GM12878 (cell line): Measurements from ENCODE around the gene EPM2AIP1. TPM values are rescaled to one million over a fixed set of nuclear protein-coding genes. Genes with fewer than 3 reads are reported as not detected.

ENCODE experiments used
- ATAC-seq: fragments of 200-7000 bp; cut with Tn5 transposase; 3 replicates; pipeline ENCODE4 v1.9.1; 2020; ENCODE audit warnings: mild to moderate bottlenecking, moderate library complexity
- BruUV-seq: library from RNA; stranded (reverse); fragments of 400-500 nt; replicated peaks from 2 replicates; lab custom pipeline; 2021; lab: Mats Ljungman, UMichigan
- CTCF ChIA-PET: fragments of 300-600 bp; sonication (Branson Sonifier 250); formaldehyde crosslinking; extraction: SDS; loops from one replicate; lab custom pipeline; 2021; ENCODE audit warnings: inconsistent platforms; lab: Yijun Ruan, JAX
- POLR2A ChIA-PET: fragments of 350-600 bp; formaldehyde crosslinking; extraction: SDS; loops from one replicate; lab custom pipeline; 2021; ENCODE audit warnings: inconsistent platforms; lab: Charles Lee
- RAD21 ChIA-PET: fragments of 300-600 bp; sonication (Branson Sonifier 250); formaldehyde crosslinking; loops from one replicate; lab custom pipeline; 2023; ENCODE audit warnings: antibody characterized with exemption; ENCODE audit not compliant: unreplicated experiment; lab: Charles Lee
- SMC1A ChIA-PET: fragments of 300-600 bp; sonication (Branson Sonifier 250); formaldehyde crosslinking; loops from one replicate; lab custom pipeline; 2023; ENCODE audit not compliant: unreplicated experiment, uncharacterized antibody; lab: Charles Lee
- DNase-seq: peaks from one replicate; pipeline ENCODE4 v3.0.0-alpha.2; 2011; ENCODE audit warnings: low read depth, low spot score
- FAIRE-seq: peaks from 3 replicates; lab custom pipeline; 2011; peaks lifted over from hg19 to GRCh38; lab: Jason Lieb, UNC
- H2AFZ ChIP-seq: 2 replicates; pipeline ENCODE4 v1.6.0; 2011; ENCODE audit warnings: low read depth, low read length, control low read depth; ENCODE audit not compliant: control insufficient read depth
- H3K27ac ChIP-seq: 2 replicates; pipeline ENCODE4 v1.5.1; 2011; ENCODE audit warnings: control low read depth; ENCODE audit not compliant: control insufficient read depth, insufficient read depth
- H3K27me3 ChIP-seq, 2 experiments: replicated peaks in 1 of 2; 2 replicates each; pipeline versions ENCODE4 v1.6.0 to v1.6.1; 2011; ENCODE audit warnings: low read length in 1 of 2; ENCODE audit not compliant: control insufficient read depth in 2 of 2, insufficient read depth in 2 of 2
- H3K36me3 ChIP-seq, 2 experiments: 2 replicates each; pipeline ENCODE4 v1.5.1; 2011; ENCODE audit warnings: low read length in 1 of 2; ENCODE audit not compliant: control insufficient read depth in 2 of 2, insufficient read depth in 2 of 2
- H3K4me1 ChIP-seq: 2 replicates; pipeline ENCODE4 v1.6.1; 2011; ENCODE audit warnings: mild to moderate bottlenecking, low read length, moderate library complexity, mixed read lengths; ENCODE audit not compliant: control insufficient read depth, insufficient read depth
- H3K4me2 ChIP-seq: 2 replicates; pipeline ENCODE4 v1.6.0; 2011; ENCODE audit warnings: control low read depth; ENCODE audit not compliant: control insufficient read depth, insufficient read depth
- H3K4me3 ChIP-seq: fragments of 200-600 bp; sonication (generic); 2 replicates; pipeline ENCODE4 v1.5.1; 2016
- H3K79me2 ChIP-seq: 2 replicates; pipeline ENCODE4 v1.6.0; 2011; ENCODE audit warnings: low read length; ENCODE audit not compliant: control insufficient read depth, insufficient read depth
- H3K9ac ChIP-seq: 2 replicates; pipeline ENCODE4 v1.8.0; 2011; ENCODE audit warnings: low read length, control low read depth, mixed read lengths; ENCODE audit not compliant: control insufficient read depth, insufficient read depth
- H3K9me3 ChIP-seq: replicated peaks from 3 replicates; pipeline ENCODE4 v1.5.1; 2011; ENCODE audit warnings: mild to moderate bottlenecking, low read length; ENCODE audit not compliant: control insufficient read depth, insufficient read depth
- H4K20me1 ChIP-seq: 2 replicates; pipeline ENCODE4 v1.6.0; 2011; ENCODE audit not compliant: control insufficient read depth, insufficient read depth
- ASH2L ChIP-seq: fragments of 300-600, 200-600 bp; sonication (generic); IDR thresholded peaks from 2 replicates; pipeline ENCODE4 v1.6.1; 2017; ENCODE audit warnings: low read depth, mild to moderate bottlenecking, borderline replicate concordance
- BCL11A ChIP-seq: IDR thresholded peaks from 2 replicates; pipeline ENCODE4 v1.6.1; 2011; ENCODE audit warnings: low read depth, low read length
- HCFC1 ChIP-seq: fragments of 150-350 bp; IDR thresholded peaks from 2 replicates; pipeline ENCODE4 v1.6.1; 2014; ENCODE audit warnings: low read length
- IKZF1 ChIP-seq: fragments of 450-650 bp; conservative IDR thresholded peaks from 2 replicates; pipeline ENCODE4 v1.6.1; 2017; ENCODE audit warnings: antibody characterized with exemption, mild to moderate bottlenecking
- MTA3 ChIP-seq: IDR thresholded peaks from 2 replicates; pipeline ENCODE4 v1.6.1; 2012; ENCODE audit warnings: low read length, inconsistent platforms, borderline replicate concordance
- MYC ChIP-seq: IDR thresholded peaks from 2 replicates; pipeline ENCODE4 v1.6.1; 2011; ENCODE audit warnings: mild to moderate bottlenecking, low read length, moderate library complexity, inconsistent platforms; ENCODE audit not compliant: insufficient read depth, insufficient replicate concordance, insufficient read length, severe bottlenecking
- PAX8 ChIP-seq: fragments of 450-650 bp; IDR thresholded peaks from 2 replicates; pipeline ENCODE4 v1.6.1; 2017; ENCODE audit warnings: mild to moderate bottlenecking, moderate library complexity
- SREBF2 ChIP-seq: IDR thresholded peaks from 2 replicates; pipeline ENCODE4 v1.6.1; 2012; ENCODE audit warnings: mild to moderate bottlenecking, low read length
- TAF1 ChIP-seq: IDR thresholded peaks from 2 replicates; pipeline ENCODE4 v1.6.1; 2011; ENCODE audit warnings: mild to moderate bottlenecking, low read depth, low read length, borderline replicate concordance
- ZBED1 ChIP-seq: IDR thresholded peaks from 2 replicates; pipeline ENCODE4 v1.6.1; 2016; ENCODE audit warnings: borderline replicate concordance
- ZNF24 ChIP-seq: fragments of 450-650 bp; IDR thresholded peaks from 2 replicates; pipeline ENCODE4 v1.6.1; 2017; ENCODE audit warnings: antibody characterized with exemption, mild to moderate bottlenecking
- WGBS: methylation state at CpG from one replicate; pipeline ENCODE4 v1.1.6; 2016; ENCODE audit warnings: low lambda C conversion rate; ENCODE audit not compliant: insufficient replicate concordance, insufficient coverage; ENCODE audit errors: missing lambda C conversion rate; 5-methylcytosine and 5-hydroxymethylcytosine counted together
- in situ Hi-C: fragments of 300-500 bp; cut with MboI; formaldehyde crosslinking; loops from 9 replicates; pipeline ENCODE4 v1.14.3; 2018; ENCODE audit warnings: mixed read lengths
- intact Hi-C: fragments of 100-400 bp; cut with micrococcal nuclease; formaldehyde crosslinking; loops from one replicate; pipeline ENCODE4 v1.14.2; 2022; ENCODE audit not compliant: unreplicated experiment
- polyA plus RNA-seq, 11 experiments: library from polyadenylated mRNA; depleted of rRNA in 4 of 11; unstranded in 6 of 11; stranded (reverse) in 5 of 11; fragments of >200 nt; fragmentation: Nextera tagmentation in 4 of 11; fragmentation: Illumina TruSeq in 1 of 11; extraction: Ambion mirVana in 4 of 11; extraction: Trizol in 1 of 11; gene quantifications; 1 replicate in 1 of 11; 2 replicates in 10 of 11; pipeline versions ENCODE4 v1.2.1 to v1.2.3, GENCODE V29; 2011 to 2016; ENCODE audit warnings: inconsistent platforms in 2 of 11, missing spikeins in 2 of 11, low read depth in 1 of 11
- total RNA-seq, 4 experiments: library from RNA; depleted of rRNA in 3 of 4; stranded (reverse); fragments of >200 nt in 3 of 4; fragmentation: Illumina TruSeq in 1 of 4; extraction: Trizol in 1 of 4; gene quantifications; 2 replicates each; pipeline versions ENCODE4 v1.2.1 to v1.2.3, GENCODE V29; 2013 to 2021
- TF ChIP-seq, protein P1 (sequence below), 3 experiments: IDR thresholded peaks in 2 of 3; conservative IDR thresholded peaks in 1 of 3; 2 replicates each; pipeline ENCODE4 v1.5.1; 2011; ENCODE audit warnings: low read depth in 3 of 3, low read length in 3 of 3, mild to moderate bottlenecking in 3 of 3, control low read depth in 2 of 3, moderate library complexity in 2 of 3, inconsistent platforms in 1 of 3, mixed read lengths in 1 of 3; ENCODE audit not compliant: control insufficient read depth in 2 of 3, insufficient read depth in 1 of 3; ENCODE audit errors: extremely low read depth in 1 of 3
- TF ChIP-seq, protein P2 (sequence below): IDR thresholded peaks from 2 replicates; pipeline ENCODE4 v1.6.1; 2011; ENCODE audit warnings: borderline replicate concordance, low read depth, mild to moderate bottlenecking, moderate library complexity, low read length; ENCODE audit not compliant: insufficient read depth, poor library complexity, severe bottlenecking

EPM2AIP1 gene
- total and polyA plus RNA-seq, 10 of the 15 experiments (the other 5 are each of a cell fraction or from before 2014, with no cell fraction given), result 5.5 to 31.9 (median 21.8) TPM

DNA sequence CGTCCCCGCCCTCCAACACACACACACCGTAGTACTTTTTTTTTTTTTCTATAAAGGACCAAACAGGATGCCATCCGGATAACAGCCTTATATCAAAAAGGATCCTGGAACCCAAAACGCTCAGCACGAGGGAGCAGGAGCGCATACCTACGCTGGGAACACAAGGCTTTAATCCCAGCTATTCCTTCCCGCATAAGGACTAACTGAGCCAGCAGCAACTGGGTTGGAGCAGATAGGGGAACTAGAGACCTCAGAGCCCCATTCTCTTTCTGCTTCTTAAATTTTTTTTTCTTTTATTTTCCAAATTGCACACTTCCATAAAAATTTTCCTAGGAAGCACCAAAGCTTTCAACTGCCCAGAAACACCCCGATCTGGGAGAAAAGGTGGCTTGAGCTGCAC, 49.3 kb downstream of the EPM2AIP1 start:
- Histone ChIP-seq H3K27me3 (peaks cover 7 to 12% of the 10 kb centered on the region in 2 experiments; a peak in 3 of 4 replicates), H3K9ac (no peak overlapping the region), H3K4me1 (peaks cover 6% of the 10 kb centered on the region; the same call in 1 of the 2 replicates), H3K79me2 (no peaks in the 10 kb centered on the region), H3K9me3 (peaks cover 7% of the 10 kb centered on the region; the same call in 2 of the 3 replicates), H3K4me2 (peak overlapping the region; percentile 98; the same call in 1 of the 2 replicates), H3K4me3 (peak overlapping the region; percentile 59; the same call in 1 of the 2 replicates), H2AFZ (no peak overlapping the region), H3K27ac (no peak overlapping the region), H3K36me3 (no peaks in the 10 kb centered on the region), H4K20me1 (no peaks in the 10 kb centered on the region)
- in situ Hi-C loops (no loop called here), intact Hi-C loops (no loop called here)
- FAIRE-seq, result no peak
- ChIA-PET POLR2A (interaction anchor here (0.7 kb wide), 2 partner anchors 187 to 408 kb away, joined by 3 read pairs; no protein-coding TSS in a partner anchor), RAD21 (interaction anchor here (1.4 to 1.8 kb wide), 2 partner anchors 9 to 15 kb away, joined by 3 to 4 read pairs; no protein-coding TSS in a partner anchor), CTCF (no interaction called here), SMC1A (interaction anchor here (1.1 kb wide), 1 partner anchor 12 kb away, joined by 3 read pairs; no protein-coding TSS in a partner anchor)
- WGBS, result 83% methylated on average over 10 of the region's 10 CpGs
- TF ChIP-seq ZBED1, result no peak
- TF ChIP-seq, protein P1, sequence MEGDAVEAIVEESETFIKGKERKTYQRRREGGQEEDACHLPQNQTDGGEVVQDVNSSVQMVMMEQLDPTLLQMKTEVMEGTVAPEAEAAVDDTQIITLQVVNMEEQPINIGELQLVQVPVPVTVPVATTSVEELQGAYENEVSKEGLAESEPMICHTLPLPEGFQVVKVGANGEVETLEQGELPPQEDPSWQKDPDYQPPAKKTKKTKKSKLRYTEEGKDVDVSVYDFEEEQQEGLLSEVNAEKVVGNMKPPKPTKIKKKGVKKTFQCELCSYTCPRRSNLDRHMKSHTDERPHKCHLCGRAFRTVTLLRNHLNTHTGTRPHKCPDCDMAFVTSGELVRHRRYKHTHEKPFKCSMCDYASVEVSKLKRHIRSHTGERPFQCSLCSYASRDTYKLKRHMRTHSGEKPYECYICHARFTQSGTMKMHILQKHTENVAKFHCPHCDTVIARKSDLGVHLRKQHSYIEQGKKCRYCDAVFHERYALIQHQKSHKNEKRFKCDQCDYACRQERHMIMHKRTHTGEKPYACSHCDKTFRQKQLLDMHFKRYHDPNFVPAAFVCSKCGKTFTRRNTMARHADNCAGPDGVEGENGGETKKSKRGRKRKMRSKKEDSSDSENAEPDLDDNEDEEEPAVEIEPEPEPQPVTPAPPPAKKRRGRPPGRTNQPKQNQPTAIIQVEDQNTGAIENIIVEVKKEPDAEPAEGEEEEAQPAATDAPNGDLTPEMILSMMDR (IDR thresholded peaks at IDR 0.05 in 2 of 3, conservative IDR thresholded peaks at IDR 0.05 in 1 of 3; ENCODE audit: control insufficient read depth in 2 of 3, extremely low read depth in 1 of 3, insufficient read depth in 1 of 3, low read depth in 3 of 3, low read length in 3 of 3), result no peak
- BruUV-seq, result no TSS peak
- DNase-seq, result no peak
- ATAC-seq, result no peak

DNA sequence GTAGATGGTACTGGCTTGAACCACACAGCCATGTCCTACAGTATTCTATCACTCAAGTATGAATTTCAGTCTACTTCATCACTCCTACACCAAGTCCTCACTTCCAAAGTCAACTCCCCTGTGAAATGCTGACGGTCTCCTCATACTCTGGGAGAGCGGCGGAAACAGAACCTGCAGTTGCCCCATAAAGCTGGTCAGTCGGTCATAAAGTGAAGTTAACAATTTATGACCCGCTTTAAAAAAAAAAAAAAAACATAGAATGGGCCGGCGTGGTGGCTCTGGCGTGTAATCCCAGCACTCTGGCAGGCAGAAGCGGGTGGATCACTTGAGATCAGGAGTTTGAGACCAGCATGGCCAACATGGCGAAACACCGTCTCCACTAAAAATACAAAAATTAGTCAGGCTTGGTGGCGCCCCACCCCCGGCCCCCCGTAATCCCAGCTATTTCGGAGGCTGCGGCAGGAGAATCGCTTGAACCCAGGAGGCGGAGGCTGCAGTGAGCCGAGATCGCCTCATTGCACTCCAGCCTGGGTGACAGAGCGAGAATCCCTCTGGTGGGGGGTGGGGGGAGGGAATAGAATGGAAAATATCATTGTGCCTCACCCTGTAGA, 50.2 kb downstream of the EPM2AIP1 start:
- BruUV-seq, result no TSS peak
- TF ChIP-seq MYC (no peak), ASH2L (no peak), BCL11A (no peak), MTA3 (no peak), ZNF24 (no peak), HCFC1 (no peak), IKZF1 (no peak), PAX8 (no peak), SREBF2 (no peak), TAF1 (no peak)
- TF ChIP-seq, protein P2, sequence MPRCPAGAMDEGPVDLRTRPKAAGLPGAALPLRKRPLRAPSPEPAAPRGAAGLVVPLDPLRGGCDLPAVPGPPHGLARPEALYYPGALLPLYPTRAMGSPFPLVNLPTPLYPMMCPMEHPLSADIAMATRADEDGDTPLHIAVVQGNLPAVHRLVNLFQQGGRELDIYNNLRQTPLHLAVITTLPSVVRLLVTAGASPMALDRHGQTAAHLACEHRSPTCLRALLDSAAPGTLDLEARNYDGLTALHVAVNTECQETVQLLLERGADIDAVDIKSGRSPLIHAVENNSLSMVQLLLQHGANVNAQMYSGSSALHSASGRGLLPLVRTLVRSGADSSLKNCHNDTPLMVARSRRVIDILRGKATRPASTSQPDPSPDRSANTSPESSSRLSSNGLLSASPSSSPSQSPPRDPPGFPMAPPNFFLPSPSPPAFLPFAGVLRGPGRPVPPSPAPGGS, result no peak
- TF ChIP-seq, all 136 proteins: peak for 0
- POLR2A ChIA-PET, result interaction anchor here (0.6 to 0.7 kb wide), 2 partner anchors 11 to 409 kb away, joined by 3 to 4 read pairs; no protein-coding TSS in a partner anchor

More for the DNA sequence above, 50.2 kb downstream of the EPM2AIP1 start:
- intact Hi-C loops (no loop called here), in situ Hi-C loops (no loop called here)
- ATAC-seq, result no peak
- peaks cover 5% of the 10 kb centered on the region; the same call in 2 of the 3 replicates for H3K9me3 ChIP-seq
- no peak overlapping the region for H3K9ac ChIP-seq
- H3K4me1 ChIP-seq, result peaks cover 6% of the 10 kb centered on the region; the same call in 1 of the 2 replicates
- no peaks in the 10 kb centered on the region for H4K20me1 ChIP-seq
- CTCF ChIA-PET, result no interaction called here
- H3K4me3 ChIP-seq, result no peak overlapping the region
- RAD21 ChIA-PET, result no interaction called here
- H3K36me3 ChIP-seq, result no peaks in the 10 kb centered on the region
- FAIRE-seq, result no peak
- SMC1A ChIA-PET, result interaction anchor here (0.6 to 1.1 kb wide), 2 partner anchors 13 to 145 kb away, joined by 3 read pairs; no protein-coding TSS in a partner anchor
- no peak overlapping the region for H3K4me2 ChIP-seq
- H2AFZ ChIP-seq, result no peak overlapping the region
- no peaks in the 10 kb centered on the region for H3K79me2 ChIP-seq
- H3K27me3 ChIP-seq, result peaks cover 7 to 12% of the 10 kb centered on the region in 2 experiments; a peak in 3 of 4 replicates
- 90% methylated on average over 21 of the region's 21 CpGs for WGBS
- no peak overlapping the region for H3K27ac ChIP-seq
- DNase-seq, result no peak
